Endothelial cell of hepatic sinusoid (primary cell): ENCODE results near the gene ETS1.

ENCODE experiments used
- in situ Hi-C: cut with HindIII; loops from 2 replicates; pipeline ENCODE4 v1.10.0; 2017; ENCODE audit warnings: low sequenced_read_pairs

Gene ETS1

DNA sequence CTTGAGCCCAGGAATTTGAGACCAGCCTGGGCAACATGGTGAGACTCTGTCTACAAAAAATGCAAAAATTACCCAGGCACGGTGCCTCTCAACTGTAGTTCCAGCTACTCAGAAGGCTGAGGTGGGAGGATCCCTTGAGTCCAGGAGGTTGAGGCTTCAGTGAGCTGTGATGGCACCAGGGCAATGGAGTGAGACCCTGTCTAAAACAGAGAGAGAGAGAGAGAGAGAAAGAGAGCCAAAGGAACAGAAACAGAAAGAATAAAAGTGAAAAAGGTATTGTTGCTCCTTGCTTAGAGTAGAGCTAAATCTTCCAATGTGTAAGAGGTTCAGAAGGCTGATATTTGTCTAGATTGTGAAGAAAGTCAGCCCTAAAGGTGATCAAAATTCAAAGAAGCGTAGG is 8.9 kb upstream of the ETS1 start:
- in situ Hi-C loops = no loop called here

DNA sequence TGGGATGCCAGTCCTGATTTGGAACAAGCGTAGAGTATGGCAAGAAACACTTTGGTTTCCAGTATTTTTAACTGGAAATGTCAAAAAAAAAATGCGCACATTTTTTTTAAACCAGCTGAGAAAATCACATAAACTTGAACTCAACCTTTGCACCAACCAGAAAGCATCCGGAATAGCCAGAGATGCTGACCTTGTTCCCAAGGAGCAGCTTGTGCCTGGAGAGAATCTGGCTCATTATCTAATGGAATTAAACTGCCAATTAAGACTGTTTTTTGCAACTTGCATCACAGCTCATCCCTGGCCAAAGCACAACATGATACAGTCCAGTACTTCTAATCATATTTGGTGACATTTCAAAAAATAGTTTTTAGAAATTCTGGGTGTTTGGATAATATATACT is 8.4 kb upstream of the ETS1 start:
- in situ Hi-C loops = no loop called here

DNA sequence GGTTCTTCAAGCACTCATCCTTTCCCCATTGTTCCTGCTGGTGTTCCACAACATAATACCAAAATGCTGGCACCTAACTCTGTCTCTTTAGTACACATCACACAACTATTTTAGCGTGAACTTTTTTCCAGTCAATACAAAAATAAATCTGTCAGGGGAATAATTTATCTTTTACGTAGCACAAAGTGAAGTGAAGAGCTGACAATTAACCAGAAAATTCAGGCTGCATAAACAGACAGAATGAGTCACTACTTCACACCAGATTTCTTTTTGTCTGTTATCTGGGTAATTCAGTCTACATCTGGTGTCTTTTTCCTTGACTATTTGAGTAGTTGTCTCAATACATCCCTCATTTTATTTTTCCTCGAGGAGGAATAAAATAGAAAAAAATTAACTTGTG is 7.9 kb upstream of the ETS1 start:
- in situ Hi-C loops = no loop called here

DNA sequence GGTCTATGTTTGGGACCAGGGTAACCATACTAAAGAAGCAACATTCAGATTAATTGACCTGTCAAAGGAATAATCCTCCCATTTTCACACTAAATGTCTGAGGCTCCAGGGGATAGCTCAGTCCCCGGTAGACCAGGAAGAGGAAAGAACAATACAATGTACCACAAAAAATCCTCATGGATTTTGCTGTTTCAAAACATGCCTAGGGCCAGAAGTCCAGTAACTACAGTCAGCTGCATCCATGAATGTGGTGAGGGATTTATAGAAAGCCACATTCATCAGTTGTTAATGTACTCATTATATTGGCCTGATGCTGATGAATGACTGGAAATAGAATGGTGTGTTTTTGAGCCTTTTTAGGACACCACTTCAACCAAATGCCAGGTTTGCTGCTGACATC is 6.9 kb upstream of the ETS1 start:
- in situ Hi-C loops = no loop called here

DNA sequence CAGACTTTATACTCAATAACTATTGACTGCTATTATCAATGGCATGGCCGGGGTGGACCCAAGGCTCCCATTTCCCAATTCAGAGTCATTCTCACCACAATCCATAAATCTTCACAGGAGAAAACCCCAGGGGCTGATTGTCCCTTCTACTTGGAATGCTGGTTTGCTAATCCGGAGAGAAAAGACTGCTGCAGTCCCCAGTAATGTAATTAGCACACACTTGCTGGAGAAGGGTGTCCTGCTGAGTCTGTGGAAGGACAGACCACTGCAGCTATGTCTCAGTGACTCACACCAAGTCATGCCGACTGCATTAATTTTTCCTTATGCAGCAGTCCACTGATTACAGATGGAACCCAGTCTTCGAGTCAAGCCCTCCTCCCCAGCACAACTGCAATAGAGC is 5.9 kb upstream of the ETS1 start:
- in situ Hi-C loops = no loop called here

DNA sequence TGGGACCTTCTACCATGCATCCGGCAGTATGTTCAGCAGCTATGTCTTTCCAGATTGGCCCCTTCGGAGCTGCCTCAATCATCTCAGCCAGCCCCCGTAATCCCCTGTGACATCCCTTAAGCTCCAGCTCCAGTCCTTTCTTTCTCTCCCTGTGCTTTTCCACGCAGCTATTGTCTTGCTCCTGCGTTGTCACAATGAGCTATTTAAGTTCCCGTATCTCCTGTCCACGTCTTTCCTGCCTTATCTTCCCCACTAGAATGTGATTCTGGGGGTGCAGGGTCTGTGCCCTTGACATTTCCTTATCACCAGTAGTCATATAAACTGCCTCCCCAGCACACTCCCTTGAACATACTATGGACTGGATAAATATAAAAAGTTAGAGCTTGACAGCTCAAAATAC is 5.1 kb upstream of the ETS1 start:
- in situ Hi-C loops = no loop called here

DNA sequence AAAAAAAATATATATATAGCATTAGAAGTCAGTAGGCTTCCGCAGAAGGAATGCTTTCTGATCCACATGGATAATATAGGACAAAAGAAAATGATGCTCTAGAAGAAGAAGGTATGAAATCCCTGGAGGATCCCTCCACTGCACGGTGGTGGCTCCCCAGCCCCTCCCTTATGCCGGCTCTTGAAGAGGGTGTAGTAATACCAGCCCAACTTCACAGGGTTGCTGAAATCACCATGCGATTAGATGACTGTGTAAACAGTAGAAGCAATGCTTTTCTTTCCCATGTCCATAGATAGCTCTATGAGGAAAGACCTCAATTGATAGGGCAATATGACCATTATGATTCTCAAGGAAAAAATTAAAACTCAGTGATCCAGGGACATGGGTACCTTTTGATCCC is 3.2 kb upstream of the ETS1 start:
- in situ Hi-C loops = no loop called here

DNA sequence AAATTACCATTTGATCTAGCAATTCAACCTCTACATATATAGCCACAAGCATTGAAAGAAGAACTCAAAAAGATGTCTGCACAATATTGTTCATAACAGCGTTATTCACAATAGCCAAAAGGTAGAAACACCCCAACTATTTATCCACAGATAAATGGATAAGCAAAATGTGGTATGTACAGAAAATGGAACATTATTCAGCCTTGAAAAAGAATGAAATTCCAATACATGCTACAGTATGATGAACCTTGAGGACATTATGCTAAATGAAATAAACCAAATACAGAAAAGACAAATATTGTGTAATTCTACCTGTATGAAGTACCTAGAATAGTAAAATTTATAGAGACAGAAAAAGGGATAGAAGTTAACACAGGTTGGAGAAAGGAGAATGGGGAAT is 2.6 kb upstream of the ETS1 start:
- in situ Hi-C loops = loop anchor here (5.0 kb wide), 1 partner anchor 97 kb away; no protein-coding TSS in a partner anchor

DNA sequence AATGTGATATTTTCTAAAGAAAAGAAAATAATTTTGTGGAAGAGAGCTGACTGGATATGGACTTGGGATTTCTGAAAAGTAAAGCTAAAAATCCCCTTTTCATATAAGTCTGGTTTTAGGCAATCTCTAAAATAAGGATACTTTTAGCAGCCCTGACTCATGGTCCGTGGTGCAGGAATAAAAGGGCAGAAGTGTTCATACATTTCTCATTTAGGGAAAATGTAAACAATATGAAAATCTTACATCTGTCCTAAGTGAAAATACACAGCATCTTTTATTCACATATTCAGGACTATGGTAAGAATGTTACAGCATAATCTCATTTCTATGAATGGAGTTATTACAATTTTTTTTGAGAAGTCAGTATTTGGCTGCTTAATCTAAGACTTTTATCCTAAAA is 735 bp upstream of the ETS1 start:
- in situ Hi-C loops = loop anchor here (5.0 kb wide), 1 partner anchor 99 kb away; no protein-coding TSS in a partner anchor

DNA sequence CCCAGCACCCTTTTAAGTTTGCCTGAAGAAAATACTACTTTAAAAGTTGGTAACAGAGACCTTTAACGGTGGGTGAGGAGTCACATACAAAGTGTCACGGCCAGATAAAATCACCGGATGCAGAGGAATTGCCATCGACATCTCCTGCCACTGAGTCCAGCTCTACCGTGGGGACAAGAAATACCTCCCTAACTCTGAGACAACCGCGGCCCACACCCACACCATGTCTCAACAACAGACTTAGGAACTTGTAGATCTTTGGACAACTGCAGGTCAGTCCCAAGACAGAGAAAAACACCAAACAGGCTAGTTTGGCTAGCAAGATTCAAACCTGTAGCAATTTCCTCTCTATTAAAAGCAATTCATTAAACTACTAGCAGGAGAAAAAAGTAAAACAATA is 669 bp downstream of the ETS1 start:
- in situ Hi-C loops = loop anchor here (5.0 kb wide), 1 partner anchor 101 kb away; no protein-coding TSS in a partner anchor

DNA sequence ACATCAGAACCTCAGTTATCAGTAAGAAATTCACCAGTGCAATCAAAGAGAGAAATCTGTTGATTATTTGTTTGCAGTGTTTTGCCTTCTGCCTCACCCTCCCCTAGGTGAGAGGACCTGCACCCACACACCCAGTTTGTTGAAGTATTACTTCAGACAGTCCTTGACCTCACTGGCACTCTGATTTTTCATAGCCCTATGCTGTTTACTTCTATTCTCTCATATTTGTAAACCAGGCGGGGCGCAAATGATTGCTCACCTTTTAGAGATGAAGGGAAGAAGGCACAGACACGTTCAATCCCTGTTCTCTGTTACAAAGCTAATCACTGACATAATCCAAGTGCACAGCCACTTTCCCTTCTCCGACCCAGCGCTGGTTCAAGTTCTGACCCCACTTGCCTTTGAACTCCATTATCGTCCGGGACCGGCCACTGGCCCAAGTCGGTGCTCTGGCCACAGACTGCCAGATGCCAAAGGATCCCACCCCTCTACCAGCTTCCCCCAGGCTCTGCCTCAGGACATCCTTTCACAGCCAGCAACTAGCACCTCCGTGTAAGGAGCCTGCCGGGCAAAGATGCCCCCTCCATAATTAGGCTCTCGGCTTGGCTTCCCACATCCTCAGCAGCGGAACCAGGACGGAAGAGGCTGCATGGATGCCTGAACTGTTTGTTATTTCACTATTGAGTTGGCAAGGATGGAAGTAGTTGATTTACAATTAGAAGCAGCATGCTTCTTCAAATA is 1.7 kb downstream of the ETS1 start:
- in situ Hi-C loops = loop anchor here (5.0 kb wide), 1 partner anchor 102 kb away; no protein-coding TSS in a partner anchor

DNA sequence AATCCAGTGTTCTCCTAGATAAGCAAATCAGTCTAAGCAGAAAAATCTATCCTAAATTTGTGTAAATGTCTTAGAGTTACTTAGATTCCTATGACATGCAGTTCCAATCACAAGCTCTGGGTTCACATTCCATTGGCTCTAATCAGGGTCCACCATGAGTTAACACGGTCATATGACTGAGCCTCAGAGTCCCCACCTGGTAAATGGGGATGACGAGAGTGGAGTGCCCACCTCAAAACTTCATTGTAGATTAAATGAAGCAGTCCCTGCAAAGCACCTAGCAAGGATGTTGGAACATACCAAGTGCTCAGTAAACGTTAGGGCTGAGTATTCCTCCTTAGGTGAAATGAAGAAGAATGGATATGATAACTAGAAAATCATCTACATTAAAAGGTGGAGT is 3.1 kb downstream of the ETS1 start:
- in situ Hi-C loops = no loop called here

DNA sequence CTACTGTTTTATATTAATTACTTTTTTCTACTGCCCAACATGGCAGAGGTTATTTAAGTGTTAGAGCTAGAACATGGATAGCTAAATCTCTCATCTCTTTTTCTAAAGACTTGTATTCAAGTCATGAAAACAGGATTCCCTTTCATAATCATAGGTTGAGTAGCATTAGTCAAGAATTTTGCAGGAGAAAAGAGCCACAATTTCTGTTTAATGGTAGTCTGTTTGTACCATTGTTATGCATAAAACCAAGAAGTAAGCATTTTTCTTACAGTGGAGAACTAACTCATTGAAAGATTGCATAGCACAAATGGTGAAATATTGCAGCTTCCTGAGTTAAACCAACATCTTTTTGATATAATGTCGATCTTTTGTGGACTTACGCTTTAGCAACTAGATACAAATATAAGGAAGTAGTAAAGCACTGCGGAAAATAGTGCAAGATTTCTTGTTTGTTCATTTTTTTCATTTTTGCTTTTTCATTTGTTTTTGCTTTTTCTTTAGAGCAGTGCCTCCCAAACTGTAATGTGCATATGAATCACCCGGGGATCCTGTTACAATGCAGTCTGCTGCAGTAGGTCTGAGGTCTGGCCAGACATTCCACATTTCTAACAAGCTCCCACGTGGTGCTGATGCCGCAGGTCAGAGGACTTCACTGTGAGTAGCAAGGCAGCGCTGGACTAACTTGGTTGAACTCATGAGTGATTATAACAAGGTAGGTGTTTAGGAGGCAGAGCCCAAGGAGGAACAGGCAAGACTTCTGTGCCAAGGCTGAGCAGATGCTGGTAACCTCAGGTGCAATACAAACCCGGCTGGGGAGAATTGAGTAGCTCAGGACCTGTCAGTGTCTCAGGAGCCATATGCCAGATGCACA is 4.6 kb downstream of the ETS1 start:
- in situ Hi-C loops = no loop called here

DNA sequence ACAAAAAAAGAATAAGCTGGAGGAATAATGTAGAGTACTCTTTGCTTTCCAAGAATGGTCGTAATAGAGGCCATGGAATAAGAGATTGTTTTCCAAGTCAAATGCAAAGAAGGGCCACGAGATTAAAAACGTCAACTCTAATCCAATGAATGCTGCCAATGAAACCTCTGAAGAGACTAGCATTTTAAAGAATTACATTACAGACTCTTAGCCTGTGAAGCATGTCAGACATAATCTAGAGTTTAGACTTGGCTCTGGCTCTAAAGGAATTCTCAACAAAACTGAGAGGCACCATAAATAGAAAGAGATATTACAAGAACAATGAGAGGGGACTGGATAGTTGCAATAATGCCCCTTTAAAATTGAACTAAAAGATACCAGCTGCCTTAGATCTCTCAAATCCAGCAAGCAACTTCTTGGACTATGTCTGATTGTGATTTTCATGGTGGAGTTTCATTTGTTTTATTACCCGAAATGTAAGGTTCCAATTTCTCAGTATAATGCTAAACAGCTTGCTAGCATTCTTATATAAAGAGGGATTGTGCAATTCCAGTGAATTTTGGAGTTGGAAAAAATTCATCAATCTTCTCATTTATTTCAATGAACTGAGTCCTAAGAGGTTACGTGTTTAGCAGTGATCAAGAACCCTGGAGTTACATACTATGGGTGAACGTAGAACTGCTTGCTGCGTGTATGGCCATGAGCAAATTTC is 5.6 kb downstream of the ETS1 start:
- in situ Hi-C loops = no loop called here

DNA sequence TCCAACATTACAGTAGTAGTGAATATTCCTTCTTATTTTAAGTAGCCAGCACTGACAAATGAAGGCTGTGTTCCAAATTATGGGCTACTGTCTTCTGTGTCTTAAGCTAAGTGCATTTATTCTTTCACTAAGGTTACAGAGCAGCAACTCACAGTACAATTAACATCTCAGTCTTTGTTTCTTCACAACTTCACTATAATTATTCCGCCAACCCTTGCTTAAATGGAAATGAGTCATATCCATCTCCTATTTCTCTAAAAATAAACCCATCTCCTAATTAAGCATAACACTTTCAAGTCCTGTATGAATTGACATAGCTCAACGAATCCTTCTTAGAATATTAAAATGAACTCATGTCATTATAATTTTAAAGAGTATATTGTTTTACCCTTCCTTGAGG is 6.7 kb downstream of the ETS1 start:
- in situ Hi-C loops = no loop called here

DNA sequence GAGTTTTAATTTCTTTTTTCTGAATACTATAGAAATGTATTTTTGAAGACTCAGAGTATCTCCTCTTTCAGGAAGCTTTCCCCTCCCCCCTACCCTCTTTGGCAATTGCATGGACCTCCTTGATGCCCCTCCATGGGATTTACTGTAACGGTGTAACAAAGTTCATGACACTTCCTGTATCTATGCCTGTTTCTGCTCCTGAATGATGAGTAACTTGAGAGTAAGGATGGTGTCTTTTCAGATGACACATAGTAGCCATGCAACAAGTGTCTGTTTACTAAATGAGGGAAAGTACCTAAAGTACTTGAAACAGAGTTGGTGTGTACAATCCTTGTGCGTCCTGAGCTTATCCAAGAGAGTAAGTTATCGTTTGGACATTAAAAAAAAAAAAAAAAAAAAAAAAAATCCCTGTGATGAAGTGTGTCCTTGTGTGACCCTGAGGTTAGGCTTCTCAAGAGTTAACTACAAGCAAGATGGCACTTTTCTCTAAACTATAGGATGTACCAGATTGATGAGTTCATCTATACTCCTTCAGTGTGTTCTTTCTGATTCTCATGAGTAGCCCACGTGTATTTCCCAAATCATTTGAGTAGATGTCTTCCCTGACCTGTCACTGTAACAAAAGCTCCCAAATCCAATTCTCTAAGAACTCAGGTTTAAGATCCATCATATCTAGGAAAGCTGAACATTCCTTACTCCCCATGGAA is 7.4 kb downstream of the ETS1 start:
- in situ Hi-C loops = loop anchor here (5.0 kb wide), 2 partner anchors 42 to 58 kb away; no protein-coding TSS in a partner anchor

DNA sequence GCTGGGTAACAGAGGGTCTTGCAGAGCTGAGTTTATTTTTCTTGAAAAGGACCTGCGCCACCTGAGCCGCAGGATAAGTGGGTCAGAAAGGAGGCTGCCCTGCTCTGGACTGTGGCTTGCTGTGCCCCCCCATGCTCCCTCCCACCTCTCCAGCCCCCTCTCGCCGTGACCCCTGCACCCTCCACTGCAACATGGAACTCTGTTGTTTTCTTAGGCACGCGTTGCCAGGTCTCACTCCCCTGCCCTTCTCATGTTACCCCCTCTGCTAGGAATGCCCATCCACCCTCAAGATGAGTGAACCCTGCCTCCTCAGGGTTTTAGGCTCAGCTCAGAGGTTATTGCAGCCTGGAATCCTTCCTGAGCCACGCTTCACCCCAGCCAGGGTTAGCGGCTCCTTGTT is 10.8 kb downstream of the ETS1 start:
- in situ Hi-C loops = loop anchor here (5.0 kb wide), 2 partner anchors 46 to 54 kb away; no protein-coding TSS in a partner anchor

DNA sequence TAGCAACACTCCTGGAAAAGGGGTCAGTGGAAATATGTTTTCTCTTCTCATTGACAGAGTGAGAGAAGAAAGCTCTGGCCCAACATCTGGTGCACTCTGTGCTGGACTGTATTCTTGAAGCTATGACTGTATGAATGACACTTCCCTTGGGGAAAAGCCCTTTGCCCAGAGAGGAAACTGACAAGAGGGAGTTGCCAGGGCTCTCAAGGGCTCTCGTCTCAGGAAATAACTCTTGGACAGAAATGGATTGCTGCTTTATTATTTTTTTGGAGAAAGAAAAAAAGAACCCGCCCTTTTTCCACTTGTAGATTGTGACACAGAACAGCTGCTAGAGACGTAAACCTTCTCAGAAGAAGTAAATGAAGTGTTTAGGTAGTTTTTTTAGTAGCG is 11.4 kb downstream of the ETS1 start:
- in situ Hi-C loops = loop anchor here (5.0 kb wide), 2 partner anchors 46 to 54 kb away; no protein-coding TSS in a partner anchor

DNA sequence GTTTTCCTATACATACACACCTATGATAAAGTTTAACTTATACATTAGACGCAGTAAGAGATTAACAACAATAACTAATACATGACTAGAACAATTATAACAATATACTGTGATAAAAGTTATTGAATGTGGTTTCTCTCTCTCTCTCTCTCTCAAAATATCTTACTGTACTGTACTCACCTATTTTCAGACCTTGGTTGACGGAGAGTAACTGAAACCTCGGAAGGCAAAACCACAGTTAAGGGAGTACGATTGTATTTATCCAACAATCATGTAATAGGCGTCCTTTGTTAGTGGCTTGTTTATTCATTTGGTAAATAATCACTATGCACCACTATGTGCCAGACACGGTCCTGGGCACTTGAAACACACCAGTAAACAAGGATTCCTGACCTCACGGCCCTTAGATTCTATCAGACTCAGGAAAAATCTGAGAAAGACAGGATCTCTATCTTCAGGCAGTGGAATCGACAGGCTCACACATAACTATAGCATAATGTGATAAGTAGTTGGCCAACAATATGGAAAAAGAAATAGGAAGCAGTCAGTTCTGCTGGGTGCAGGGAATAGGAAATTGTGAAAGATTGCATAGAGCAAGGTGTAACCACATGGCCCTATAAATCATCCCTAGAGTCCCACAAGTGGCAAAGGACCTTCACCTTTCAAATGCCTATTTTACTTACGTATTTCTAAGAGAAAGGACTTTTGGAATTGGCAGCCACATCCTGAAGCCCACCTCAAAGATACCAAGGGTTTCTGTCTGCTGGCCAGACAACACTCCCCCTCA is 12.0 kb downstream of the ETS1 start:
- in situ Hi-C loops = loop anchor here (5.0 kb wide), 2 partner anchors 47 to 53 kb away; no protein-coding TSS in a partner anchor

DNA sequence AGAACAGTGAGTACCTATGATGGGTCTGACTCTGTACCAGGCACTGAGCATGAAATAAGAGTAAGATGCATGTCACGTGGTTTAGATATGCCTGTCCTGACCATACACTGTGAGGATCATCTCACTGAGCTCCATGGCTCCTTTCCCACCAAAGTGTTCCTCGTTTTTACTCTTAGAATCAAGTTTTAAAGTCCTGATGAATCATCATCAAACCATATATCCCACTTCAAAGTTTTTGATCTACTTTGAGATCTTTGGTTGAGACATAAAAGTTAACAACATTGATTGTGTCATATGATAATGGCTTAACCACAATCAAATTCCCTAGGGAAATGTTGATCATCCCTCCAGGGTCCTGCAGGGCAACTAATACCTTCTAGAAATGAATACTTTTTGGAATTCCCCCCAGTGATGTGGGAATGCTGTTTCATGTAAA is 12.8 kb downstream of the ETS1 start:
- in situ Hi-C loops = loop anchor here (5.0 kb wide), 2 partner anchors 48 to 52 kb away; no protein-coding TSS in a partner anchor
